NOMO-1 (cell line): ENCODE results near the gene CXCR4.

Experiments
- DNase-seq, 2 experiments: peaks; one replicate each; lab custom pipeline; 2025; ENCODE audit not compliant: unreplicated experiment in 2 of 2; lab: John Stamatoyannopoulos, UW

CXCR4 gene

GRCh38 chr2:136131961-136132824 is 14.2 kb upstream of the CXCR4 start:
- peak; percentile 82 to 96 for DNase-seq

- DNase-seq = peak; percentile 39 to 65
These were observed 13.6 kb upstream of the CXCR4 start for GRCh38 chr2:136131484-136131960.

DNA sequence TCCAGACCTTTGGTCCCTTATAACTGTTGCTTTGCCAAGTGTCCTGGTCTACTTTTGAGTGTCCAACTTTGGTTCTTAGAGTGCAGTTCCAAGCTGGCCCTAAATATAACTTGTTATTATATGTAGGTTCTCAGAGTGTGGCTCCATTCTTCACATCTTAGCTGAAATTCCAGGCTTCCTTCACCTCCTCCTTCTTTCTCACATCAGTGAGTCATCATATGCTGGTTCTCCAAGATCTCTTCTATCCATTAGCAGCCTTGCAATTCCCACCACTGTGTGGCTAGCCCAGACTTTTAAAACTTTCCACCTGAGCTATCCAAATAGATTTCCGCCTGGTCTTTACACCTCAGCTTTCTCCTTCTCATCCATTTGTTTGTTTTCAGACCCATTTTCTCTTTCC is 12.6 kb upstream of the CXCR4 start:
- DNase-seq = no peak

DNA sequence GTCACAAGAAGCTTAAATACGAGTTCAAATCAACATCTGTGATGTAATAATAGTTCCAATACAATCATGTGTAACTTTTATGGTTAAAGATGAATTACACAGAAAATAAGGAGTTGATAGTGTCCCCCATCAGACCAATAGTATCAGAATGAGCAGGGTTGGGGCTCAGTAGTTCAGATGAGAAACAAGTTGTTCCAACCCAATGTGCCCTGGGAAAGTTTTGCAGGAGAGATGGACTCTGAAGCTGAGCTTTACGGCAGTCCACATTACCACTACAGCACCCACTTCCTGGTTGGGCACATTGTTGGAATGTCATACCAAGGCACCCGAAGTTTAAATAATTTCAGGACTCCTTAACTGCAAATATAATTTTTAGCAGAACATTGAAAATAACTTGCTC is 12.1 kb upstream of the CXCR4 start:
- DNase-seq = no peak

- no peak for DNase-seq
These were observed 11.7 kb upstream of the CXCR4 start for GRCh38 chr2:136129601-136130000.

DNA sequence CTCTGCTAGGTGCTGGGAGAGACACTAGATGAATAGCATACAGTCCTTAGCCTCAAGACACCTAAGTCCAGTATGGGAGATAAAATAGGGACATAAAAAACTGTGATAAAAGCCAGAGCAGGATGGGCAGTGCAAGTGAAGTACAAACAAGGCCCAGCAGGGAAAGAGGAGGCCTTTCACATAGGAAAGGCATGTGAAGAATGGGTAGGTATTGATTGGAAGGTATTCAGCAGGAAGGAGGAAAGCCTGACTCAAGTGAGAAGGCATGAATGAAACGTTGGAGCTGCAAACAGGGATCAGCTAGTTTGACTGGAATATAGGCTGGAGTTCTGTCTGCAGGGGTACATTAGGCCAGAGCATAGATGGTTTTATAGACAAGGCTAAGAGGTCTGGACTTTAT is 11.0 kb upstream of the CXCR4 start:
- no peak for DNase-seq

- DNase-seq = no peak
These were observed 10.4 kb upstream of the CXCR4 start for GRCh38 chr2:136128366-136128765.

DNA sequence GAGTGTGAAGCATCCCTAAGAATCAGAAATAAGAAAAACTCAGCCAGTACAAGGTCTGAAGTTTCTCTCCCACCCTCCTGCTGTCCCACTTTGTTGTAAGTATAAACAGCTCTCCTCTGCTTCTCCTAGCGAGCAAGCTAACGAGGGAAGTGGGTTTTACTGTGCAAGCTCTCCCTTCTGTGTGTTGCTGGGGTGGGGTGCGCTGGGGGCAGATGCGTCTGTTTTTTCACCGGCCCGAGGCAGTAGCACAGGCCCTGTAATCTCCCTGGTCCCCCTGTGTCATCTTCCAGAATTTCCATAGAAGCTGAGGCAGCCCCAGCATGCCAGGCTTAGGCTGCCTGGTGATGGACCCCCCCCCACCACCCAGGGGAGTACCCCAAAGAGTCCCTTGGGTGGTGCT is 9.4 kb upstream of the CXCR4 start:
- DNase-seq = no peak

DNA sequence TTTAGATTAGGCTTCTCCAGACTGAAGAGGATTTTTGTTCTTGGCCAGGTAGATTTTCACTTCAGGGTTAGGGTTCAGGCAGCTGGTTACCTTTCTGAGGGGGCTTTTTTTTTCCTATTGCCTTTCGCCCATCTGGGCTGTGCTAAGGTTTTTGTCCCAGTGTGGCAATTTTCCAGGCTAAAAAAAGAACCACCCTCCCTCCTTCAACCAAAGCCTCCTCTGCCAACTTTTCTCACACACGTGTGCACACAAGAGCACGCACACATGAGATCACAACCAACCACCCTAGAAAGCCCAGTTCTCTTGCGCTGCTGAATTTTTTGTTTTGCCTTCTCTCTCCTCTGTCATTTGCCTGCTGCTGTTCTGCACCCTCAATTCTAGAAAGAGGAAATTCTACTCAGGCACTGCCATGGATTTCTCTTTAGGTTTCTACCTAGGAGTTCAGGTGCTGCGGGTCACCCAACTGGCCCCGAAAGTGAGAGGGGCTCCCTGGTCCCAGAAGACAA is 8.5 kb upstream of the CXCR4 start:
- no peak for DNase-seq

DNA sequence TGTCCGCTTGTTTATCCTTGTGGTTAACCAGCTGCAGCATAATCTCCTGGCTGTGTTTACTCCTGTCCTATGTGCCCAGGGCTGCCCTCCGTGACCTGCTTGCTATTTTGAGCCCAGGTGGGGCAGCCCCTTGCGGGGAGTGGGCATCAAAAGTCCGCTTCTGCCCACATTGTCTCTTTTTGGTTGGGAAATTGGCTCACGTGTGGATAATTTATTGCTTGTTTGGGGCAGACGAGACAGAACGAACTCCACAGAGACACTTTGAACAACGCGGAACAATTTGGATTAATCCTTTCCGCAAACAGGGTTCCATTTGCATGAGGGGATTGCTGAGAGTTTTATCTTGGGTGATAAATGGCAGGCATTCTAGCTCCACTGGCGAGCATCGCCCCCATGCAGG is 8.1 kb upstream of the CXCR4 start:
- no peak for DNase-seq

GRCh38 chr2:136125236-136125635 is 7.3 kb upstream of the CXCR4 start:
- DNase-seq = no peak

- peak in 1 of 2 experiments; percentile 83 for DNase-seq
These were observed 6.9 kb upstream of the CXCR4 start for GRCh38 chr2:136124805-136125204.

DNA sequence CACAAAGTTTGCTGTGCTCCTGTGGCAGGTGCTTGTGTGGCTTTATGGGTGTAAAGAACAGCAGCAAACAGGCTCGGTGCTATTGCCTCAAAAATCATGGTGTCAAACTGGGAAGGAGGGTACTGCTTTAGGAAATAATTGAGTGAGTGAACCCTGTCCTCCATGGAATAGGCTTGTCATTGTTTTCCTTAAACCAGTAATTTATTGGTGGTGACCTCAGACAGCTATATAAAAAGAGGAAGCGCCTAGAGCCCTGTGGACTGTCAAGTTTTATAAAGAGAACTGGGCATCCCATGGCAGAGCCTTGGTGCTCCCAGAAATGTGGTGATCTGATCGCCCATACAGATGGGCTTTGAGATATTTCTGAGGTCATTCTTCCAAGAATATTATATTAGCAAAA is 4.7 kb upstream of the CXCR4 start:
- DNase-seq = peak; percentile 63 to 90

GRCh38 chr2:136121204-136121910 is 3.4 kb upstream of the CXCR4 start:
- no peak for DNase-seq

DNA sequence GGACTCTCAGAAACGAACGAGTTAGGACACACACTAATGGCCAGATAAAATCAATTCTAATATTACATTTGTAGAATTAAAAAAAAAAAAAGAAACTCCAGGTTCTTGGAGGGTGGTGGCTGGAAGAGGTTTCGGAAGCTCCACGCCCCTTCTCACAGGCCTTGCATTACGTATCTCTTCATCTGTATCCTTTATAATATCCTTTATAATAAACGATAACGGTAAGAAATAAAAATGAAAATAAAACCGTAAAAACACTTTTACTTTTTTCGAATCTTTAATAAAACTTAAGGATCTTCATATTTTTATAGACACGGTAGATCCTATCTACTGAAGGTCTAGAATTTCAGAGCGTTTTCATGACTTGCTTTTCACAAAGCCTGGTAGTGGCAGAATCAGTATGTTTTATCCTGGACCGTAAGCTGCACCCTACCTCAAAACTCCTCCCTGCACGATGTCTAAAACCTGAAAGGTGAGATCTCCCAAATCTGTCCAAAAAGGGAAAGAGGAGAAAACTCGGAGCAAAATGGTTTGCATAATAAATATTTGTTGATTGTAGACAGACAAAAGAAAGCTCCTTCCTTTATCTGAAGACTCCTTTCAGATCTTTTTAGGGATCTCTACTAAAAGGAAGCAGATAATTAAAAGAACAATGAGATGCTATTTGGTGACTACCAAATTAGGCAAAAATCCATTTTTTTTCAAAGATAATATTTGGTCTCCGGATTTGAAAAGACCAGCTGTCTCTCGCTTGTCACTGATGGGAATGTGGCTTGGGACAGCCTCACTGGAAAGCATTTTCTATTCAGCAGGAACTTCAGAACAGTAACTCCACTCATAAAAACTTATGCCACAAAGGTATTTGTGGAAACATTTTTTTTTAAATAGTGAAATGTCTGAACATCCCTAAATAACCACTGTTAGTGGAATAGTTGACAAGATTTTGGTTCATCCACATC is 2.0 kb upstream of the CXCR4 start:
- DNase-seq = no peak

GRCh38 chr2:136118819-136119716 is 1.1 kb upstream of the CXCR4 start:
- DNase-seq = peak; percentile 86 to 93

DNA sequence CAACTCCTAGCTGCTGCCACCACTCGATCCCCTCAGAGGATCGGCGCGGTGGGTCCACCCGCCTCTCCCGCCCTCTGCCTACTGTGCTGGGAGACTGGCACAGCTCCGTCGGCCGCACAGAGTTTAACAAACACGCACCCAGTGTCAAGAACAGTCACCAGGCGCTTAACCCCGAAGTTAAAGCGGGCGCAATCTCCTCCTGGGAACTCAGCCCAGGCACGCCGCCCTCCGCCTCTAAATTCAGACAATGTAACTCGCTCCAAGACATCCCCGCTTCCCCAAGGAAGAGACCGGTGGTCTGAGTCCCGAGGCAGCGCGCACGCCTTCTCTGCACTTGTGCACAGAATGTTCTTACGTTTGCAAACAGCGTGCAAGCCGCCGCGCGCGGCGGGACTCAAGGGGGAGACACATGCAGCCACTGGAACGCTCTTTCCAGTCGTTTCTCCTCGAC is 533 bp downstream of the CXCR4 start:
- DNase-seq = no peak

DNA sequence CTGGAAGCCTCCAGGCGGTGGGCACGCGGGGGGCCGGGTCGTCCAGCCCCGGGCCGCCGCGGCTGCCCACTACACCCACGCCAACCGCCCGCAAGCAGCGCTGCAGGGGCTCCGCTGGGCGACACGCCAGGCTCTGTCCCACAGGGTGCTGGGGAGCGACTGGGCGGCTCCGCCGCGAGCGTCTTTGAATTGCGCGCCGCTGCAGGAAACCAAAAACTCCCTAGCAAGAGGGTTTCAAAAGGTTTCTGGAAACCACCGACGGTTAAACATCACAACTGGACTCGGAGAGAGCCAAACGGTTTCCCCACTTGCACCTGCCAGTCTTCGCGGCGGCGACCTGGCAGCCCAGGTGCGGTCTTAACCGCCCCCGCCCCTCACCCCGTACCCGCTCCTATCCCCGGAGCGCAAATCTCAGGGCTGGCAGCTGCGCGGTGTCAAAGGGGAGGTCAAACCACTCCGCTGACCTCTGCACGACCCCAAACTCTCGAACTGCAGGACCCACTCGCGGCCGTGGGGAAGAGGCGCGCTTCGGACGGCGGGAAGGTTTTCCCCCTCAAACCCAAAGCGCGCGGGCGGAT is 1.0 kb downstream of the CXCR4 start:
- peak in 1 of 2 experiments; percentile 32 for DNase-seq

- DNase-seq = peak; percentile 95
These were observed 1.7 kb downstream of the CXCR4 start for GRCh38 chr2:136116151-136116812.
